Suprapubic skin (tissue), 4 donors: ENCODE data around the gene BSPRY. TPM values are rescaled to one million over a fixed set of nuclear protein-coding genes. Genes with fewer than 3 reads are reported as not detected.

Experiments used
- DNase-seq, 2 donors: peaks; one replicate each; pipeline ENCODE4 v3.0.0-alpha.2; 2019; ENCODE audit warnings: low spot score in 2 of 2
- H3K27ac ChIP-seq: fragments of 200-600 bp; sonication (generic); one replicate; pipeline ENCODE4 v1.5.1; 2019
- H3K27me3 ChIP-seq: fragments of 200-600 bp; sonication (generic); one replicate; pipeline ENCODE4 v1.5.1; 2019
- H3K36me3 ChIP-seq: fragments of 200-600 bp; sonication (generic); one replicate; pipeline ENCODE4 v1.5.1; 2019
- H3K4me1 ChIP-seq: fragments of 200-600 bp; sonication (generic); one replicate; pipeline ENCODE4 v1.5.1; 2019
- H3K4me3 ChIP-seq: fragments of 200-600 bp; sonication (generic); one replicate; pipeline ENCODE4 v1.5.1; 2019; ENCODE audit warnings: mild to moderate bottlenecking
- H3K9me3 ChIP-seq: fragments of 200-600 bp; sonication (generic); one replicate; pipeline ENCODE4 v1.5.1; 2019
- EP300 ChIP-seq: sonication (generic); formaldehyde crosslinking; IDR thresholded peaks from one replicate; pipeline ENCODE4 v1.6.1; 2017; ENCODE audit warnings: antibody characterized with exemption
- POLR2A ChIP-seq, 2 donors: fragments of 450-650 bp; IDR thresholded peaks; one replicate each; pipeline ENCODE4 v1.6.1; 2017; ENCODE audit warnings: antibody characterized with exemption in 2 of 2, mild to moderate bottlenecking in 2 of 2, moderate library complexity in 2 of 2
- POLR2AphosphoS5 ChIP-seq, 3 donors: sonication (generic); formaldehyde crosslinking; IDR thresholded peaks; one replicate each; pipeline ENCODE4 v1.6.1; 2017; ENCODE audit warnings: antibody characterized with exemption in 3 of 3
- WGBS: methylation state at CpG from one replicate; pipeline ENCODE4 v1.1.5; 2018; 5-methylcytosine and 5-hydroxymethylcytosine counted together
- total RNA-seq, 4 donors: library from RNA; depleted of rRNA; stranded (reverse); fragments of >200 nt; gene quantifications; one replicate each; pipeline ENCODE4 v1.1.0, GENCODE V29; 2016
- TF ChIP-seq, protein P1 (sequence below), 2 donors: fragments of 200-600 bp in 1 of 2; fragments of 450-650 bp in 1 of 2; sonication (generic) in 1 of 2; IDR thresholded peaks; one replicate each; pipeline ENCODE4 v1.5.1; 2016 to 2019; ENCODE audit warnings: antibody characterized with exemption in 2 of 2, mild to moderate bottlenecking in 1 of 2, moderate library complexity in 1 of 2

Gene BSPRY
- total RNA-seq, 4 donors from 2014 or later = 8.3 to 37.3 (median 30.8) TPM

- Histone ChIP-seq H3K4me1 (peaks cover 27% of the 10 kb centered on the region), H3K36me3 (no peaks in the 10 kb centered on the region), H3K27ac (peak overlapping the region; percentile 63), H3K9me3 (no peaks in the 10 kb centered on the region), H3K4me3 (no peak overlapping the region), H3K27me3 (no peaks in the 10 kb centered on the region)
- TF ChIP-seq EP300 (no peak), POLR2AphosphoS5 (IDR thresholded peaks at IDR 0.05) (no peak), POLR2A (IDR thresholded peaks at IDR 0.05) (no peak)
- TF ChIP-seq, protein P1, sequence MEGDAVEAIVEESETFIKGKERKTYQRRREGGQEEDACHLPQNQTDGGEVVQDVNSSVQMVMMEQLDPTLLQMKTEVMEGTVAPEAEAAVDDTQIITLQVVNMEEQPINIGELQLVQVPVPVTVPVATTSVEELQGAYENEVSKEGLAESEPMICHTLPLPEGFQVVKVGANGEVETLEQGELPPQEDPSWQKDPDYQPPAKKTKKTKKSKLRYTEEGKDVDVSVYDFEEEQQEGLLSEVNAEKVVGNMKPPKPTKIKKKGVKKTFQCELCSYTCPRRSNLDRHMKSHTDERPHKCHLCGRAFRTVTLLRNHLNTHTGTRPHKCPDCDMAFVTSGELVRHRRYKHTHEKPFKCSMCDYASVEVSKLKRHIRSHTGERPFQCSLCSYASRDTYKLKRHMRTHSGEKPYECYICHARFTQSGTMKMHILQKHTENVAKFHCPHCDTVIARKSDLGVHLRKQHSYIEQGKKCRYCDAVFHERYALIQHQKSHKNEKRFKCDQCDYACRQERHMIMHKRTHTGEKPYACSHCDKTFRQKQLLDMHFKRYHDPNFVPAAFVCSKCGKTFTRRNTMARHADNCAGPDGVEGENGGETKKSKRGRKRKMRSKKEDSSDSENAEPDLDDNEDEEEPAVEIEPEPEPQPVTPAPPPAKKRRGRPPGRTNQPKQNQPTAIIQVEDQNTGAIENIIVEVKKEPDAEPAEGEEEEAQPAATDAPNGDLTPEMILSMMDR (IDR thresholded peaks at IDR 0.05) = no peak
- WGBS = 43% methylated on average over 1 of the region's 1 CpG
- peak; percentile 87 to 91 for DNase-seq
These were observed 5.6 kb upstream of the BSPRY start for GRCh38 chr9:113343732-113344231.

GRCh38 chr9:113345190-113345589 is 4.2 kb upstream of the BSPRY start:
- Histone ChIP-seq H3K4me1 (peaks cover 31% of the 10 kb centered on the region), H3K9me3 (no peaks in the 10 kb centered on the region), H3K27ac (no peak overlapping the region), H3K36me3 (no peaks in the 10 kb centered on the region), H3K4me3 (no peak overlapping the region), H3K27me3 (peaks cover 6% of the 10 kb centered on the region)
- DNase-seq = no peak
- no peak for TF ChIP-seq EP300
- WGBS = 65% methylated on average over 2 of the region's 2 CpGs

DNA sequence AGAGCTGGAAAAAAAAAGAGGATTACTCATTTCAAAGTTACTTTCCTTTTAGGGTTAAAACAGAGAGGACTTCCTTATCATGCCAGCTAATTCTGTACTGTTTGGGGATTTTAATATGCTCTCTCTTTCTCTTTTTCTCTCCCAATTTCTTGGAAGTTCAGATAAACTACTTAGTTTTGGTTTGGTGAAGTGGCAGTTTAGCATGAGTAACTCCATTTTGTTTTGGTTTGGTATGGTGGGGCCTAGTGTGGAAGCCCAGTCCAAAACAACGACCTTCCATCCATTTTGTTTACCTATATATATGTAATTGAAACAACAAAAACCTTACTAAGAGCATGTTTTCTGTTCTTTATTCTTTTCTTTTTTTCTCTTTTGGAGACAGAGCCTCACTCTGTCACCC is 3.7 kb upstream of the BSPRY start:
- Histone ChIP-seq H3K4me1 (peaks cover 32% of the 10 kb centered on the region), H3K4me3 (no peak overlapping the region), H3K27ac (no peak overlapping the region), H3K9me3 (no peaks in the 10 kb centered on the region), H3K27me3 (peaks cover 11% of the 10 kb centered on the region), H3K36me3 (no peaks in the 10 kb centered on the region)
- TF ChIP-seq POLR2A (IDR thresholded peaks at IDR 0.05) (no peak), POLR2AphosphoS5 (IDR thresholded peaks at IDR 0.05) (no peak), EP300 (no peak)
- TF ChIP-seq, protein P1 (IDR thresholded peaks at IDR 0.05) = no peak
- no peak for DNase-seq
- 83% methylated on average over 1 of the region's 1 CpG for WGBS

- TF ChIP-seq POLR2A (IDR thresholded peaks at IDR 0.05) = no peak
- TF ChIP-seq EP300 = no peak
- TF ChIP-seq, protein P1 (IDR thresholded peaks at IDR 0.05) = no peak
- TF ChIP-seq POLR2AphosphoS5 (IDR thresholded peaks at IDR 0.05) = no peak
- Histone ChIP-seq H3K36me3 (no peaks in the 10 kb centered on the region), H3K27ac (no peak overlapping the region), H3K4me3 (no peak overlapping the region), H3K4me1 (peaks cover 25% of the 10 kb centered on the region), H3K27me3 (peaks cover 24% of the 10 kb centered on the region), H3K9me3 (no peaks in the 10 kb centered on the region)
- DNase-seq = no peak
- 87% methylated on average over 3 of the region's 3 CpGs for WGBS
These were observed 904 bp upstream of the BSPRY start for GRCh38 chr9:113348437-113348836.

DNA sequence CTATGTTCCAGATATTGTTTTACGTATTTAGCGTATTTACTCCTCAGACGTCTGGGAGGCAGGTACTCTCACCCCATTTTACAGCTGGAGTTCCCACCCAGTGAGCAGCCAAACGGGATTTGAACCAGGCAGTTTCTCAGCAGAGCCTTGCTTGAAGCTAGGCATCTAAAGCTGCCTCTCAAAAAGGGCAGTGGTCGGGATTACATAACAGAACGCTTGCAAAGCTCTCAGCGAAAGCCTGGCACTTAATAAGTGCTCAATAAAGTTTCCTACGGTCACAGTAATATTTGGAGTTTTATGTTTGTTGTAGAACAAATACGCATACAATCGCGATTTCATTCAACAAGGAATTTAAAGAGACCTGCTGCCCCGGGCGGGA is 286 bp upstream of the BSPRY start:
- Histone ChIP-seq H3K9me3 (no peaks in the 10 kb centered on the region), H3K4me3 (peak overlapping the region; percentile 68), H3K4me1 (peaks cover 22% of the 10 kb centered on the region), H3K36me3 (no peaks in the 10 kb centered on the region), H3K27ac (peak overlapping the region; percentile 67), H3K27me3 (peaks cover 24% of the 10 kb centered on the region)
- no peak for DNase-seq
- 24% methylated on average over 13 of the region's 13 CpGs for WGBS
- no peak for TF ChIP-seq POLR2AphosphoS5 (IDR thresholded peaks at IDR 0.05)
- no peak for TF ChIP-seq POLR2A (IDR thresholded peaks at IDR 0.05)
- TF ChIP-seq, protein P1 (IDR thresholded peaks at IDR 0.05) = no peak
- TF ChIP-seq EP300 = no peak
